Measurements from ENCODE around the gene PWWP2B. TPM values are rescaled to one million over a fixed set of nuclear protein-coding genes. Genes with fewer than 3 reads are reported as not detected.

Gene PWWP2B
- total RNA-seq, 2 experiments from 2014 or later, result 6.9 to 12.8 TPM

DNA sequence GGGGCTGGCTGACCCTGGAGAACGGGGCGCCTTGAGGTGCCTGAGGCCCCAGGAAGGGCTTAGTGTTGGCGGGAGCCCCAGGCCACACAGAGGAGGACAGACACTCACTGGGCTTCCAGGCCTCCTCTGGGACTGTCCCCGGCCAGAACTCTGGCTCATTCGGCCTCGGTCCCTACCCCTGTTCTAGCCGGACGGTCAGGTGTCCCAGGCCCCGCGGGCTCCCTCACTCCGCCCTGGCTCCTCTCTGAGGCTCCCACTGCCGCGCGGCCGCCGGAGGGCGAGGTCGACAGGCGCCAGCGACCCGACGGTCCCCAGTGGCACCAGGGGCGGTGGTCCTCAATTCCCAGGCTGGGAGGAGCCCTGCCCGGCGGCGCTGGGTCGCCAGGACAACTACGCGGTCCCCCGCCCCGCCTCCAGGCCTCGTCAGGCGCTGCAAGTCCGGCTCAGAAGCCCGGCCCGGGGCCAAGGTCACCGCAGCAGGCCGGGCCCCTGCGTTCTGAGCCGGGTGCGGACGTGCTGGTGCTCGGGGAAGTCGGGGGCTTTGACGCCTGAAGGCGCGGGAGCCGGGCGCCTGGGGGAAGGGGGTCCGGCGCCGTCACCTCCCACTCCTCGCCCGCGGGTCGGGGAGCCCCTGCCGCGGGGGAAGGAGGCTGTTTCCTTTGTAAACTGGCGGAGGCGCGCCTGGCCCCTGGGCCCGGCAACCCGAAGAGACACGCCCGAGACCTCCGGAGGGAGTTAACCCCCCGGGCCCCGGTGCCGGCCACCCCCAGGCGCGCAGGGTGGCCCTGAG, 1.1 kb upstream of the PWWP2B start:
- DNase-seq, result no peak
- Mint-ChIP-seq H3K4me3 (no peak overlapping the region), H3K27ac (no peak overlapping the region), H3K9me3 (ENCODE audit: low read depth) (peaks cover 7% of the 10 kb centered on the region), H3K36me3 (peaks cover 1% of the 10 kb centered on the region), H3K27me3 (no peaks in the 10 kb centered on the region), H3K4me1 (peaks cover 11% of the 10 kb centered on the region)
- ATAC-seq, result peak; percentile 5
- CTCF ChIA-PET, result no interaction called here

DNA sequence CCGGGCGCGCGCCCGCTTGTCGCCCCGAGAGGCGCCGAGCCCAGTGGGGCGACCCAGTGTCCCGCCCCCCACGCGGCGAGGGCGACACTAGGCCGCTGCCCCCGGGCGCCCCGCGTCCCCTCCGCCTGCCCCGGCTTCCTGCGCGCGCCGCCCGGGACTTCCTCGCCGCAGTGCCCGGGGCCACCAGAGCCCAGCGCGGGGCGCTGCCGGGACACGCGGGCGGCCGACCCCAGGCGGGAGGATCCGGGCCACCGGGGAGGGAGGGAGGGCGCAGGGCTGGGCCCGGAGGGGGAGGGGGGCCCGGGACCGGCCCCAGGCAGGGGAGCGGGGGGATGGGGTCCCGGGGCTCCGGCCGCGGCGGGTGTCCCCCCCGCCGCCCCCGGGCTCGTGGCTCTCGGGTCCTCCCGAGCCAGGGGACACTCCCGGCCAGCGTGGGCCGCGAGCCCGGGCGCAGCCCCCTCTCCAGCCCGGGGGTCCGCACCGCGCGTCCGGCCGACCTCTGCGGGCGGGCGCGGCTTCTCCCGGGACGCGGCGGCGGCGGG, 435 bp upstream of the PWWP2B start:
- no peak overlapping the region for H3K27ac Mint-ChIP-seq
- peak; percentile 74 for ATAC-seq
- no peaks in the 10 kb centered on the region for H3K27me3 Mint-ChIP-seq
- no peak overlapping the region for H3K4me3 Mint-ChIP-seq
- peaks cover 1% of the 10 kb centered on the region for H3K36me3 Mint-ChIP-seq
- H3K4me1 Mint-ChIP-seq, result peaks cover 11% of the 10 kb centered on the region
- peaks cover 7% of the 10 kb centered on the region for H3K9me3 Mint-ChIP-seq (ENCODE audit: low read depth)
- CTCF ChIA-PET, result no interaction called here
- DNase-seq, result peak; percentile 75

DNA sequence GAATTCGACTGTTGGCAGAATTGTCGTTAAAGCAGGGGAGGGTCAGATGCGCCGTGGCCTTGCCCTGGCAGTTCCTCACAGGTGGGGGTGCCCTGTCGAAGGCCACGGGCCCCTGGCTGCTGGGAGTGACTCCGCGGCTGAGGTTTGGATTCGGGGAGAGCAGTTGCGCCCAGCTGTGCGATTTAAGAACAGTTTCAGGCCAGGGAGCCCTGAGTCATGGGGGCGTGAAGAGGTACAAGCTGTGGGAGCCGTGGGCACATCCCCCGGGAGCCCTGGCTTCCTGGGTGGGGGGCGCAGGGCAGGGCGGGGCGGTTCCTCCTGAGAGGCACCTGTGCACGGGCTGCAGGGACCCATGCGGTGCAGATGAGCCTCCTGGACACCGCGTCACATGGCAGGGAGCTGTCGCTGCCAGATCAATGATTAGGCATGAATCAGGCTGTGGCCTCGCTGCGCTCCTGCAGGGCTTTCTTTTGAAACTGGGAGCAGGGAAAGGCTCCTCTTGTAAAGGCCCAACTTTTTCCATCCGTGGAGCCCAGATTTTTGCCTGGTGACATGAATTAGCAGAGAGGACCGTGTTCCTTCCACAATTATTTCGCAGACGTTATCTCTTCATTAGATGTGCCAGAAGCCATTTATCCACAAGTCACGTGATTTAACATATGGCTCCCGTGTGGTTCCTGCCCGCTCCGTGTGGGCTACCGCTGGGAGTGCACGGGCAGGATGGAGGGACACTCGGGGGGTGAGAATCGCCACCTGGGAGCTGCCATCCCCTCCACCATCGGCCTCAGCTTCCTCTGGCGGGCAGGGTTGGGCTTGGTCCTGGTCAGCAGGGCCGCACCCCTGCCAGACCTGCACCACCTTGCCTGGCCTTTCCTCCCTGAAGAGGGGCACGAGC, 918 bp downstream of the PWWP2B start:
- ATAC-seq, result peak; percentile 25

DNA sequence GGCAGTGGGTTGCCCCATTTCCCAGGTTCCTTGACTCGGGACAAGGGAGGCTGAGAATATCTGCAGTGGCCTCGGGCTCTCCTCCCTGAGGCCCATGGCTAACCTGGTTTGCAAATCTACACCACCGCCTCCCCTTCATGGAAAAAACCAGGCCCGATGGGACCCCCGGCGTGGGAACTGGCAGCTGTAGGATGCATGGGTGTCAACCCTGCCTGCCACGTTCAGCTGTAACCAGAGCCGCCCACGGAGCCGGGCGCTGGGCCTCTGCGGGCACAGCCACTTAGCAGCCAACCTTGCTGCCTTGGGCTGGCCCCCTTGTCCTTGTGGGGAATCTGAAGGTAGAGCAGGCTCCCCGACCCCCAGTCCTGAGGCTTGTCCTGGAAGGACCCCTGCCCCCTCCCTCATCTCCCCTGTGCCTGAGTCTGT, 1.6 kb downstream of the PWWP2B start:
- no peaks in the 10 kb centered on the region for H3K9me3 Mint-ChIP-seq (ENCODE audit: low read depth)
- CTCF ChIA-PET, result interaction anchor here (1.5 to 1.8 kb wide), 2 partner anchors 48 to 53 kb away, joined by 6 to 8 read pairs; no protein-coding TSS in a partner anchor
- H3K4me1 Mint-ChIP-seq, result peaks cover 11% of the 10 kb centered on the region
- ATAC-seq (no peak), DNase-seq (no peak)
- H3K27me3 Mint-ChIP-seq, result no peaks in the 10 kb centered on the region
- H3K36me3 Mint-ChIP-seq, result no peaks in the 10 kb centered on the region
- no peak overlapping the region for H3K27ac Mint-ChIP-seq
- no peak overlapping the region for H3K4me3 Mint-ChIP-seq

More for the DNA sequence above, 918 bp downstream of the PWWP2B start:
- CTCF ChIA-PET, result interaction anchor here (1.1 to 1.8 kb wide), 4 partner anchors 24 to 56 kb away, joined by 3 to 8 read pairs (median 5); no protein-coding TSS in a partner anchor
- Mint-ChIP-seq H3K27me3 (no peaks in the 10 kb centered on the region), H3K27ac (peak overlapping the region; percentile 73), H3K4me3 (peak overlapping the region; percentile 81), H3K36me3 (no peaks in the 10 kb centered on the region), H3K4me1 (peaks cover 11% of the 10 kb centered on the region), H3K9me3 (ENCODE audit: low read depth) (no peaks in the 10 kb centered on the region)
- DNase-seq, result peak; percentile 62

DNA sequence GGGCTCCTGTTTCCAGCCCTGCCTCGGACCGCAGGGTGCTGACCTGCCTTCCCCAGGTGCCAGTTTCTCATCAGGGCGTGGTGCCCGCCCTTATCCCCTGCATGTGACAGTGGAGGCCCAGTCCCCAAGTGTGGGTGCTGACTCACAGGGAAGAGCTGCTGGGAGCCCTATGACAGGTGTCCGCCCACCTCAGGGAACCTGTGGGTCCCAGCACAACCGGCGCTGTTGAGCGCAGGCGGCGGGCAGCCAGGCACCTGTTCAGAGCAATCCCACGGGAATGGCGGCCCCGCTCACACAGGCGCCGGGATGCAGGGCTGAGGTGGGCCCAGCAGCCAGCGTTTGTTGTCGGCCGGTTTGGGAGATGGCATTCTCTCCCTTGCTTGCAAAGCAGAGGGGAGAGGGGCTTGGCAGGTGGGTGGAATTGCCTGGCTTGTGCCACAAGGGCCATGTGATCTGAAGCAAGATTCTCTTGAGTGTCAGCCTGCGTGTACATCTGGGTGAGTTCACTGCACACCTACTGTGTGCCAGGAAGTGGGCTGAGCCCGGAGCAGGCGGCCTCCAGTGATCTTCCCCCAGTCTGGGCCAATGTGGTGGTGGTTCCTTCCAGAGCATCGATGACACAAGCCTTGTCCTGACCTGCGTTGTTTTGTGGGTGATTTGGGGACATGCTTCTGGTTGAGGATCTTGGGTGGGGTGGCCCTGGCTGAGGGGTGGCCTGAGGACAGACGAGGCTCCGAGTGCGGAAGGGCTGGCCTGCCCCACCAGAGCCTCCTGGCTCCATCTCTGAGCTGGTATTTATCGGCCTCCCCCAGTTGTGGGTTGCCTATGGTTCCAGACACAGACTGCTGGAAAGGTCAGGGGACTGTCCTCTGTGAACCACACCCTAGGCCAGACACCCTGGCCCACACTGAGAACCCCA, 2.4 kb downstream of the PWWP2B start:
- no peak overlapping the region for H3K27ac Mint-ChIP-seq
- H3K4me1 Mint-ChIP-seq, result peaks cover 11% of the 10 kb centered on the region
- H3K4me3 Mint-ChIP-seq, result no peak overlapping the region
- DNase-seq (no peak), ATAC-seq (no peak)
- no peaks in the 10 kb centered on the region for H3K9me3 Mint-ChIP-seq (ENCODE audit: low read depth)
- no peaks in the 10 kb centered on the region for H3K27me3 Mint-ChIP-seq
- CTCF ChIA-PET, result no interaction called here
- no peaks in the 10 kb centered on the region for H3K36me3 Mint-ChIP-seq

DNA sequence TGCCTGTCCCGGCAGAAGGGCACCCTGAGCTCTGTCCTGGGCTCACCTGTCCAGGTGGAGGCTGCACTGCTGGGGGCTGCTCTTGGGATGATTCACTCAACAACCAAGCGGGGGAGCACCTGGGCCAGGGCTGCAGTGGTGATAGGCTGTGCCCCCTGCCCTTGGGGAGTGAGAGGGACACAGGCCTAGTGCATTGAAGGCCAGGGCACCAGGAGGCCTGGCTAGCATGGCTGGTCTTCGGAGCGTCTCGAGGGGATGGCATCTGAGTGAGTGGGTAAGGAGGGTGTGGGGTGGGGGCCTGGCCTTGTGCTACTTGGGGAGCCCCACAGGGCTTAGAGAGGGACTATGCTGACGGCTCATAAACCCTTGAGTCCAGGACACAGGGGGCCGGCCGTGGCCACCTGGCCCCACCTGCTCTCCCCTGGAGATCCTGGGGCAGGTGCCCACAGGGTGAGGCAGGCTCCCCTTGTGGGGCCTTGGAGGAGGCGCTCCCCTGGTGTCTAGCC, 3.1 kb downstream of the PWWP2B start:
- Mint-ChIP-seq H3K9me3 (ENCODE audit: low read depth) (no peaks in the 10 kb centered on the region), H3K36me3 (no peaks in the 10 kb centered on the region), H3K27me3 (no peaks in the 10 kb centered on the region), H3K4me3 (no peak overlapping the region), H3K27ac (no peak overlapping the region), H3K4me1 (peaks cover 11% of the 10 kb centered on the region)
- no peak for DNase-seq
- CTCF ChIA-PET, result no interaction called here
- ATAC-seq, result no peak

DNA sequence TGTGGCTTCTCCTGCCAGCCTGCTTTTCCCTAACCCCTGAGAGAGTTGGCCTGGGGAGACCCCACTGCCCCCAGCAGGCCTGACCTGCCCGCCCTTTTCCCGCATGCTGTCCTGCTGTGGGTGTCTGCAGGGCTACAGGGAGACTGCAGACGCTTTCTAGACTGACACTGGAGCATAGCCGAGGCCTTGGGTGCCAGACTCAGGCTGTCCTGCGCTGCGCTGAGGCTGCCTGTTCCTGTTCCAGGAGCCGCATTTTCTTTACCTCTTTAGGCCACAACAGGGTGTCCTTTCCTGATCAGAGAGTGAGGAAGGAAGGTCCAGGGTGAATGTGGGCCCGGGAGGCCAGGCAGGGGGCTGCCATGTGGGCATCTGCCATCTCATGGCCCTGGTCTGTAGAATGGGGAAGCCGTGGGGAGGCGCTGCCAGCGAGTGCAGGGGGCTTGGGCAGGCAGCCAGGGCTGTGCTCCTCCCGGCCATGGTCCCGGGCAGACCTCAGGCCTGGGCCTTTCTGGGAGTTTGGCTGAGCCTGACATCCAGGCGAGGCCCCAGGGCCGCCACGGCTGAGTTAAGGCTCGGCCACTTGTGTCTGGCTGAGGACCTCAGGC, 3.6 kb downstream of the PWWP2B start:
- H3K4me1 Mint-ChIP-seq, result peaks cover 11% of the 10 kb centered on the region
- H3K36me3 Mint-ChIP-seq, result peaks cover under 1% of the 10 kb centered on the region
- no peaks in the 10 kb centered on the region for H3K9me3 Mint-ChIP-seq (ENCODE audit: low read depth)
- H3K27ac Mint-ChIP-seq, result no peak overlapping the region
- H3K27me3 Mint-ChIP-seq, result no peaks in the 10 kb centered on the region
- H3K4me3 Mint-ChIP-seq, result no peak overlapping the region
- ATAC-seq (no peak), DNase-seq (no peak)
- CTCF ChIA-PET, result no interaction called here

DNA sequence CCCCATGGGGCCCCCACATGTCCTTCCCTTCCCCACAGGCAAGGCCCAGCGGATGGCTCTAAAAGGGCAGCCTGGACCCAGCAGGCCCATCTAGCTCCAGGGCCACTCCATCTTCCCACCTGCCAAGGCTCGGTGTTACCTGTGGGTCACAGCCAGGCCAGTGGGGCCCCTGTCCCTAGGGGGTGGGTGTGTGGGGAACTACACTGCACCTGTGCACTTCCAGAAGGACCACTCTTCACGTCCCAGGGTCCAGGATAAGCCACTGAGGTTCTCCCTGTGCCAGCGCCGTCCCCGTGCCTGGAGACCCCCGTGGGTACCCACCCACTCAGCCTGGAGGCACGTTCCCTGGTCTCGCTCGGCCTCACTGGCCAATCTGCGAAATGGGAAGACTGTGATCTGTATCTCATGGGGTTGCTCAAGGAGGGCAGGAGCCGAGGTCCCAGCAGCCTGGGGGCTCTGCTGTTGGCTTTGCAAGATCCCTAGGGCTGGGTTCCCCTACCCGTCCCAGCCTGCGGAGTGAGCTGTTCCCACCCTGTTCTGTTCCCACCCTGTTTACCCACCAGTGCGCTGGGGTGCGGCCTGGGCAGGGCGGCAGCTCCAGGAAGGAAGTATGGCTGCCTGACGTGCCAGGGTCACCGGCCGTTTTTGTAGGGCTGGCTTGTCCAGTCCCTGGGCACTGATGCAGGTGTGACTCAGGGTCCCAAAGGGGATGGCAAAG, 4.6 kb downstream of the PWWP2B start:
- no peak for DNase-seq
- Mint-ChIP-seq H3K4me1 (peaks cover 11% of the 10 kb centered on the region), H3K9me3 (ENCODE audit: low read depth) (no peaks in the 10 kb centered on the region), H3K4me3 (no peak overlapping the region), H3K27ac (no peak overlapping the region), H3K36me3 (peaks cover 4% of the 10 kb centered on the region), H3K27me3 (no peaks in the 10 kb centered on the region)
- CTCF ChIA-PET, result no interaction called here
- ATAC-seq, result no peak

DNA sequence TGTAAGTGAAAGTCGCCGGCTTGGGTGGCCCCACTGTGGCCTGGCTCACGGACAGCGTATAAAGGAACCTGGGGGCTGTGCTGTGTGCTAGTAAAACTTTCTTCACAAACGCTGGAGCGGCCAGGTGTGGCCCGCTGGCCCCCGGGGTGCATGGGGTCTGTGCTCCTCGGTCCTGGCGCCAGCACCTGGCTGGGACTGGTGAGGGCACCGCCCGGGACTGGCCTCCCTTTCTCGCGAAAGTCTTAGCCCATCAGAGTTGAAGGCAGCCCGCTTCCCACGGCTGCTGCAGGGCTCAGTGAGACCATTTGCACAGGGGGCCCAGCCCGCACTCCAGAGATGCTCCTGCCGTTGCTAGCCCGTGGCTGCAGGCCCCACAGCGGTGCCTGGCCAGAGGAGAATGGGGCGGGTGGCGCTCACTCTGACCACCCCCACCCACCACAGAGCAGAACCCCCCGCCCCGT, 5.8 kb downstream of the PWWP2B start:
- no peaks in the 10 kb centered on the region for H3K9me3 Mint-ChIP-seq (ENCODE audit: low read depth)
- no peak overlapping the region for H3K27ac Mint-ChIP-seq
- H3K36me3 Mint-ChIP-seq, result peaks cover 4% of the 10 kb centered on the region
- no peaks in the 10 kb centered on the region for H3K27me3 Mint-ChIP-seq
- DNase-seq, result no peak
- no peak for ATAC-seq
- no peak overlapping the region for H3K4me3 Mint-ChIP-seq
- peaks cover 14% of the 10 kb centered on the region for H3K4me1 Mint-ChIP-seq
- CTCF ChIA-PET, result no interaction called here

DNA sequence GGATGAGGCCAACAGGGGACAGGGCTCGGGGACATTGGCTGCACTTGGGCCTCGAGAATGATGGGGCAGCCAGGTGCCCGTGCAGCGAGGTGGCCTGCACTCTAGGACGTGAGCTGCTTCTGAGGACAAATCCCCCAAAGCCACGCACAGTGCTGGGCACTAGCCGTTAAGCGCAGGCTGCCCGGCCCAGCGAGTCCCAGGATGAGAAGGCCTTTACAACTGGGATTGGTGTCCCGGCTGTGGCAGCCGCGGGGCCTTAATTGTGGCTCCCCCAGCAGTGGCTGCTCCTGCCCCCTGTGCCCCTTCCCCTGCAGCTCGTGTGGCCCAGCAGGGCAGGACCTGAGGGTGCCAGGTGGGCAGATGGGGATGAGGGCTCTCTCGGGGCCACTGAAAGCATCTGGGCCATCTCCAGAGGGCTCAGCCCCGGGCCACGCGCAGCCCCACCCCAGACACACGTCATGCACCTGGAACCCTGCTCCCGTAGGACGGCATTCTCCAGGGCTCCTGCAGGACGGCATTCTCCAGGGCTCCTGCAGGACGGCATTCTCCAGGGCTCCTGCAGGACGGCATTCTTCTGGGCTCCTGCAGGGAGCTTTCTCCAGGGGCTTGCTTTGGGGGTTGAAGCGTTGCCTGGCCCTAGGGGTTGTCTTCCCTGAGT, 6.6 kb downstream of the PWWP2B start:
- Mint-ChIP-seq H3K9me3 (ENCODE audit: low read depth) (no peaks in the 10 kb centered on the region), H3K27me3 (no peaks in the 10 kb centered on the region), H3K36me3 (peaks cover 4% of the 10 kb centered on the region), H3K4me3 (no peak overlapping the region), H3K27ac (no peak overlapping the region), H3K4me1 (peaks cover 15% of the 10 kb centered on the region)
- ATAC-seq (no peak), DNase-seq (no peak)
- CTCF ChIA-PET, result no interaction called here

DNA sequence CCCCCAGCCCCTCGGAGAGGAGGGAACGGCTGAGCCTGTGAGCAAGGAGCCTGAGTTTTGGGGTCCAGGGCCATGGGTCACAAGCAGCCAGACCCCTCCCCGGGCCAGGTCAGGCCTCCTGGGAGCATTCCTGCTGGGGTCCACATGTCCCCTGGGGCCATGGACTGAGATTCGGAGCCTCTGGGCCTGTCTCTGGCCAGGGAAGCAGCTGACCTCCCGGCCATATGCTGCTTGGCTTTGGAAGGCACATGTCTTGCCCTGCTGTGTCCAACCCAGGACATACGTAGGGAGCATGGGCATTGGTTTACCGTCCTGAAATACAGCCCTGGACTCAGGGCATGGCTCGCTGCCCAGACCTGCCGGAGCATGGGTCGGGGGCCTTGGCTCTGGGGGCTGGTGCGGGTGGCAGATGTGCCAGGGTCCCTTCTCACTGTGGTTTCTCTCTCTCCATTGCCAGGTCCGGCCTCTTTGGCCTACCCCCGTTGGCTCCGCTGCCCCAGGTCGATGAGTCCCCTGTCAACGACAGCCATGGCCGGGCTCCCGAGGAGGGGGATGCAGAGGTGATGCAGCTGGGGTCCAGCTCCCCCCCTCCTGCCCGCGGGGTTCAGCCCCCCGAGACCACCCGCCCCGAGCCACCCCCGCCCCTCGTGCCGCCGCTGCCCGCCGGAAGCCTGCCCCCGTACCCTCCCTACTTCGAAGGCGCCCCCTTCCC, 7.3 kb downstream of the PWWP2B start:
- peaks cover 14% of the 10 kb centered on the region for H3K4me1 Mint-ChIP-seq
- CTCF ChIA-PET, result no interaction called here
- H3K36me3 Mint-ChIP-seq, result peaks cover 4% of the 10 kb centered on the region
- no peaks in the 10 kb centered on the region for H3K27me3 Mint-ChIP-seq
- no peaks in the 10 kb centered on the region for H3K9me3 Mint-ChIP-seq (ENCODE audit: low read depth)
- no peak overlapping the region for H3K27ac Mint-ChIP-seq
- DNase-seq (no peak), ATAC-seq (no peak)
- H3K4me3 Mint-ChIP-seq, result no peak overlapping the region

Data from activated CD8-positive, alpha-beta memory T cell treated with anti-CD3 and anti-CD28 coated beads, Interleukin-2, amount 10 ng/mL, durations not matched to agents 7 days and 5 days (primary cell).